A549 (cell line): ENCODE measurements around the gene FAM118A. TPM values are rescaled to one million over a fixed set of nuclear protein-coding genes. Genes with fewer than 3 reads are reported as not detected.

Experiments
- ATAC-seq, 2 experiments: fragments of 200-7000 bp in 1 of 2; fragments of >200 bp in 1 of 2; cut with Nextera tagmentation in 1 of 2; cut with Tn5 transposase in 1 of 2; 3 replicates each; pipeline versions ENCODE4 v1.8.0 to v1.9.1; 2018 to 2020; ENCODE audit warnings: mild to moderate bottlenecking in 1 of 2, moderate library complexity in 1 of 2
- CTCF ChIA-PET: fragments of 300-600 bp; sonication (Branson Sonifier 250); formaldehyde crosslinking; extraction: SDS; loops from one replicate; lab custom pipeline; 2021; ENCODE audit warnings: antibody characterized with exemption, inconsistent platforms; lab: Yijun Ruan, JAX
- POLR2A ChIA-PET: fragments of 350-600 bp; formaldehyde crosslinking; extraction: SDS; loops from one replicate; lab custom pipeline; 2021; ENCODE audit warnings: antibody characterized with exemption, inconsistent platforms; lab: Yijun Ruan, JAX
- DNase-seq, 2 experiments: peaks; one replicate each; pipeline versions ENCODE4 v3.0.0 to v3.0.0-alpha.2; 2011 to 2016; ENCODE audit warnings: low read depth in 1 of 2, low spot score in 1 of 2
- FAIRE-seq: peaks from 2 replicates; lab custom pipeline; 2011; peaks lifted over from hg19 to GRCh38; lab: Jason Lieb, UNC
- H3K27ac ChIP-seq, 2 experiments: fragments of >200 bp; sonication (Bioruptor Twin); formaldehyde crosslinking; 3 replicates each; pipeline ENCODE4 v1.5.1; 2016 to 2017
- H3K4me1 ChIP-seq: fragments of >200 bp; sonication (Bioruptor Twin); formaldehyde crosslinking; 3 replicates; pipeline ENCODE4 v1.6.1; 2016
- H3K4me2 ChIP-seq: fragments of >200 bp; sonication (Bioruptor Twin); formaldehyde crosslinking; 3 replicates; pipeline ENCODE4 v1.6.1; 2016
- H3K4me3 ChIP-seq: fragments of >200 bp; sonication (Bioruptor Twin); formaldehyde crosslinking; 3 replicates; pipeline ENCODE4 v1.5.1; 2016
- H3K9me3 ChIP-seq: fragments of >200 bp; sonication (Bioruptor Twin); formaldehyde crosslinking; 3 replicates; pipeline ENCODE4 v1.6.1; 2016
- CBX2 ChIP-seq: fragments of 200-600 bp; sonication (generic); IDR thresholded peaks from 2 replicates; pipeline ENCODE4 v1.6.1; 2016; ENCODE audit warnings: low read depth, mild to moderate bottlenecking, borderline replicate concordance
- CEBPB ChIP-seq, 2 experiments: fragments of >200 bp in 1 of 2; sonication (Bioruptor Twin) in 1 of 2; formaldehyde crosslinking in 1 of 2; IDR thresholded peaks; 2 replicates each; pipeline ENCODE4 v1.6.1; 2012 to 2016
- CHD2 ChIP-seq: fragments of 150-350 bp; IDR thresholded peaks from 2 replicates; pipeline ENCODE4 v1.6.1; 2014; ENCODE audit warnings: low read length; ENCODE audit not compliant: partially characterized antibody
- CHD4 ChIP-seq: fragments of 200-600 bp; sonication (generic); IDR thresholded peaks from 2 replicates; pipeline ENCODE4 v1.6.1; 2016; ENCODE audit warnings: antibody characterized with exemption, mild to moderate bottlenecking, borderline replicate concordance
- EHMT2 ChIP-seq: fragments of 200-600 bp; sonication (generic); IDR thresholded peaks from 2 replicates; pipeline ENCODE4 v1.6.1; 2016; ENCODE audit warnings: antibody characterized with exemption, low read depth, mild to moderate bottlenecking, moderate library complexity
- EP300 ChIP-seq, 2 experiments: fragments of >200 bp; sonication (Bioruptor Twin); formaldehyde crosslinking; IDR thresholded peaks; 2 replicates in 1 of 2; 3 replicates in 1 of 2; pipeline ENCODE4 v1.6.1; 2016 to 2017
- HDAC2 ChIP-seq: fragments of 200-600 bp; sonication (generic); IDR thresholded peaks from 2 replicates; pipeline ENCODE4 v1.6.1; 2016
- HOXB13 ChIP-seq: fragments of 250-450 bp; sonication (Bioruptor Pico); IDR thresholded peaks from 2 replicates; pipeline ENCODE4 v1.5.0; 2020; ENCODE audit warnings: low read depth, mild to moderate bottlenecking, moderate library complexity
- JUNB ChIP-seq: fragments of >200 bp; sonication (Bioruptor Twin); formaldehyde crosslinking; IDR thresholded peaks from 2 replicates; pipeline ENCODE4 v1.6.1; 2016
- MAFK ChIP-seq: fragments of 450-650 bp; IDR thresholded peaks from 2 replicates; pipeline ENCODE4 v1.6.1; 2014; ENCODE audit not compliant: partially characterized antibody
- NFE2L2 ChIP-seq: fragments of 150-350 bp; conservative IDR thresholded peaks from 2 replicates; pipeline ENCODE4 v1.6.1; 2014; ENCODE audit warnings: low read length
- NPAS2 ChIP-seq: fragments of 250-450 bp; sonication (Bioruptor Pico); IDR thresholded peaks from 2 replicates; pipeline ENCODE4 v1.8.0; 2022; ENCODE audit warnings: mild to moderate bottlenecking, moderate library complexity, borderline replicate concordance
- NR3C1 ChIP-seq: fragments of >200 bp; sonication (Bioruptor Twin); formaldehyde crosslinking; IDR thresholded peaks from 3 replicates; pipeline ENCODE4 v1.6.1; 2017
- POLR2A ChIP-seq: IDR thresholded peaks from 2 replicates; pipeline ENCODE4 v1.6.1; 2012; ENCODE audit warnings: mild to moderate bottlenecking, low read length
- POLR2AphosphoS2 ChIP-seq: conservative IDR thresholded peaks from 2 replicates; pipeline ENCODE4 v1.6.1; 2012; ENCODE audit warnings: low read length, improper control_type of control experiment, inconsistent platforms
- RAD21 ChIP-seq, 2 experiments: fragments of >200 bp in 1 of 2; sonication (Bioruptor Twin) in 1 of 2; formaldehyde crosslinking in 1 of 2; IDR thresholded peaks in 1 of 2; conservative IDR thresholded peaks in 1 of 2; 2 replicates in 1 of 2; 3 replicates in 1 of 2; pipeline ENCODE4 v1.6.1; 2012 to 2018; ENCODE audit warnings: inconsistent platforms in 1 of 2
- RFX5 ChIP-seq: fragments of 450-650 bp; IDR thresholded peaks from 2 replicates; pipeline ENCODE4 v1.7.1; 2014; ENCODE audit warnings: antibody characterized with exemption, mild to moderate bottlenecking, moderate library complexity
- RNF2 ChIP-seq: fragments of 200-600 bp; sonication (generic); IDR thresholded peaks from 2 replicates; pipeline ENCODE4 v1.6.1; 2016; ENCODE audit warnings: low read depth, mild to moderate bottlenecking, antibody characterized with exemption, moderate library complexity, borderline replicate concordance
- ZFP36 ChIP-seq: fragments of 450-650 bp; IDR thresholded peaks from 2 replicates; pipeline ENCODE4 v1.6.1; 2014; ENCODE audit warnings: borderline replicate concordance; ENCODE audit not compliant: partially characterized antibody
- ZSCAN20 ChIP-seq: fragments of 250-450 bp; sonication (Bioruptor Pico); IDR thresholded peaks from 2 replicates; pipeline ENCODE4 v1.8.0; 2022; ENCODE audit warnings: mild to moderate bottlenecking, moderate library complexity
- WGBS: methylation state at CpG from one replicate; pipeline ENCODE4 v1.1.6; 2017; ENCODE audit errors: missing lambda C conversion rate; 5-methylcytosine and 5-hydroxymethylcytosine counted together
- polyA plus RNA-seq, 4 experiments: library from polyadenylated mRNA; depleted of rRNA in 3 of 4; stranded (reverse); fragments of >200 nt; fragmentation: RNase III in 1 of 4; extraction: RNeasy Plus Mini Kit Qiagen cat#74134 plus additional on column Dnase treatment in 1 of 4; gene quantifications; 2 replicates in 3 of 4; 3 replicates in 1 of 4; pipeline ENCODE4 v1.2.3, GENCODE V29; 2011 to 2017
- TF ChIP-seq, protein P1 (sequence below): fragments of 450-650 bp; IDR thresholded peaks from 2 replicates; pipeline ENCODE4 v1.6.1; 2014; ENCODE audit warnings: antibody characterized with exemption
- TF ChIP-seq, protein P2 (sequence below): fragments of >200 bp; sonication (Bioruptor Twin); formaldehyde crosslinking; IDR thresholded peaks from 3 replicates; pipeline ENCODE4 v1.5.1; 2016
- TF ChIP-seq, protein P3 (sequence below): fragments of 150-350 bp; IDR thresholded peaks from 2 replicates; pipeline ENCODE4 v1.6.1; 2014; ENCODE audit warnings: low read depth, mild to moderate bottlenecking, low read length
- TF ChIP-seq, protein P4 (sequence below): fragments of 200-600 bp; sonication (generic); IDR thresholded peaks from 2 replicates; pipeline ENCODE4 v1.6.1; 2016; ENCODE audit warnings: antibody characterized with exemption, mild to moderate bottlenecking, moderate library complexity
- TF ChIP-seq, protein P5 (sequence below): IDR thresholded peaks from 2 replicates; pipeline ENCODE4 v1.6.1; 2012

The FAM118A gene
- polyA plus RNA-seq, 2 of the 4 experiments (the other 2 are of a cell fraction) = 16.8 to 18.1 TPM

DNA sequence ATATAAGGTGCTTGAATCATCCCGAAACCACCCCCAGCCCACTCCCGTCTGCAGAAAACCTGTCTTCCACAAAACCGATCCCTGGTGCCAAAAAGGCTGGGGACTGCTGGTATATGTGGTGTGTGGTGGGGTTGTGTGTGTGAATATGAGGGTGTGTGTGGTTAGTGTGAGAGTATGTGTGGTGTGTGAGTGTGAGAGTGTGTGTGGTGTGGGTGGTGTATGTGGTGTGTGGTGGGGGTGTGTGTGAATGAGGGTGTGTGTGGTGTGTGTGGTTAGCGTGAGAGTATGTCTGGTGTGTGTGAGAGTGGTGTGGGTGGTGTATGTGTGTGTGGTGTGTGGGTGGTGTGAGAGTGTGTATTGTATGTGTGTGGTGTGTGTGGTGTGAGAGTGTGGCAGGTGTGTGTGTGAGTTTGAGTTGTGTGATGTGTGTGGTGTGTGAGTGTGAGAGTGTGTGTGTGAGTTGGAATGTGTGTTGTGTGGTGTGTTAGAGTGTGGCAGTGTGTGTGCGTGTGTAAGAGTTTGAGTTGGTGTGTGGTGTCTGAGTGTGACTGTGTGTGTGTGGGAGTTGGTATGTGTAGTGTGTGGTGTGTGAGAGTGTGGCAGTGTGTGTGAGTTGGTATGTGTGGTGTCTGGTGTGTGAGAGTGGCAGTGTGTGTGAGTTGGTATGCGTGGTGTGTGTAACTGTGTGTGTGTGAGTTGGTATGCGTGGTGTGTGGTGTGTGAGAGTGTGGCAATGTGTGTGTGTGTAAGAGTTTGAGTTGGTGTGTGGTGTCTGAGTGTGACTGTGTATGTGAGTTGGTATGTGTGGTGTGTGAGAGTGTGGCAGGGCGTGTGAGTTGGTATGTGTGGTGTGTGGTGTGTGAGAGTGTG, 18.4 kb upstream of the FAM118A start (continued):
- TF ChIP-seq RAD21 (conservative IDR thresholded peaks at IDR 0.05 in 1 of 2, IDR thresholded peaks at IDR 0.05 in 1 of 2) (no peak), NR3C1 (no peak), CHD2 (no peak)

DNA sequence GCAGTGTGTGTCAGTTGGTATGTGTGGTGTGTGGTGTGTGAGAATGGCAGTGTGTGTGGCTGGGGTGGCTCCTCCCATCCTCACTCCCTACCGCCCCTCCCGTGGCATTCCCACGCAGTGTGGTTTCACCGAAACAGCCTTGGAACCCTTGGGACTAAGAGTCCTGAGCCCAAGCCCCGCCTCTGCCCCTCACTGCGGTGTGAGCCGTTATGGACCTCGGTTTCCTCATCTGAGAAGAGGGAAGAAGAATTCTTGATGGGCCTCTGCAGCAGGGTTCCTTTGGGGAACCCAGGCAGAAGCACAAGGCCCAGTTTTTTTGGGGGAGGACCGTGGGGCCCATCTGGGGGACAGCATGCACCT, 17.8 kb upstream of the FAM118A start:
- Histone ChIP-seq H3K4me2 (no peak overlapping the region), H3K9me3 (no peaks in the 10 kb centered on the region), H3K4me1 (no peaks in the 10 kb centered on the region), H3K27ac (no peak overlapping the region), H3K4me3 (no peak overlapping the region)
- ChIA-PET POLR2A (no interaction called here), CTCF (no interaction called here)
- 84% methylated on average over 6 of the region's 9 CpGs for WGBS
- ATAC-seq (no peak), DNase-seq (no peak), FAIRE-seq (no peak)
- TF ChIP-seq, protein P1, sequence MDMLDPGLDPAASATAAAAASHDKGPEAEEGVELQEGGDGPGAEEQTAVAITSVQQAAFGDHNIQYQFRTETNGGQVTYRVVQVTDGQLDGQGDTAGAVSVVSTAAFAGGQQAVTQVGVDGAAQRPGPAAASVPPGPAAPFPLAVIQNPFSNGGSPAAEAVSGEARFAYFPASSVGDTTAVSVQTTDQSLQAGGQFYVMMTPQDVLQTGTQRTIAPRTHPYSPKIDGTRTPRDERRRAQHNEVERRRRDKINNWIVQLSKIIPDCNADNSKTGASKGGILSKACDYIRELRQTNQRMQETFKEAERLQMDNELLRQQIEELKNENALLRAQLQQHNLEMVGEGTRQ = no peak
- TF ChIP-seq ZSCAN20 (CRISPR knock-in tag) (no peak), RFX5 (no peak), EP300 (IDR thresholded peaks at IDR 0.05) (no peak), HDAC2 (no peak), HOXB13 (CRISPR knock-in tag) (no peak), MAFK (no peak), NPAS2 (CRISPR knock-in tag) (no peak)
- TF ChIP-seq, protein P2, sequence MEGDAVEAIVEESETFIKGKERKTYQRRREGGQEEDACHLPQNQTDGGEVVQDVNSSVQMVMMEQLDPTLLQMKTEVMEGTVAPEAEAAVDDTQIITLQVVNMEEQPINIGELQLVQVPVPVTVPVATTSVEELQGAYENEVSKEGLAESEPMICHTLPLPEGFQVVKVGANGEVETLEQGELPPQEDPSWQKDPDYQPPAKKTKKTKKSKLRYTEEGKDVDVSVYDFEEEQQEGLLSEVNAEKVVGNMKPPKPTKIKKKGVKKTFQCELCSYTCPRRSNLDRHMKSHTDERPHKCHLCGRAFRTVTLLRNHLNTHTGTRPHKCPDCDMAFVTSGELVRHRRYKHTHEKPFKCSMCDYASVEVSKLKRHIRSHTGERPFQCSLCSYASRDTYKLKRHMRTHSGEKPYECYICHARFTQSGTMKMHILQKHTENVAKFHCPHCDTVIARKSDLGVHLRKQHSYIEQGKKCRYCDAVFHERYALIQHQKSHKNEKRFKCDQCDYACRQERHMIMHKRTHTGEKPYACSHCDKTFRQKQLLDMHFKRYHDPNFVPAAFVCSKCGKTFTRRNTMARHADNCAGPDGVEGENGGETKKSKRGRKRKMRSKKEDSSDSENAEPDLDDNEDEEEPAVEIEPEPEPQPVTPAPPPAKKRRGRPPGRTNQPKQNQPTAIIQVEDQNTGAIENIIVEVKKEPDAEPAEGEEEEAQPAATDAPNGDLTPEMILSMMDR = no peak
- TF ChIP-seq, protein P3, sequence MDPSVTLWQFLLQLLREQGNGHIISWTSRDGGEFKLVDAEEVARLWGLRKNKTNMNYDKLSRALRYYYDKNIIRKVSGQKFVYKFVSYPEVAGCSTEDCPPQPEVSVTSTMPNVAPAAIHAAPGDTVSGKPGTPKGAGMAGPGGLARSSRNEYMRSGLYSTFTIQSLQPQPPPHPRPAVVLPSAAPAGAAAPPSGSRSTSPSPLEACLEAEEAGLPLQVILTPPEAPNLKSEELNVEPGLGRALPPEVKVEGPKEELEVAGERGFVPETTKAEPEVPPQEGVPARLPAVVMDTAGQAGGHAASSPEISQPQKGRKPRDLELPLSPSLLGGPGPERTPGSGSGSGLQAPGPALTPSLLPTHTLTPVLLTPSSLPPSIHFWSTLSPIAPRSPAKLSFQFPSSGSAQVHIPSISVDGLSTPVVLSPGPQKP = no peak

DNA sequence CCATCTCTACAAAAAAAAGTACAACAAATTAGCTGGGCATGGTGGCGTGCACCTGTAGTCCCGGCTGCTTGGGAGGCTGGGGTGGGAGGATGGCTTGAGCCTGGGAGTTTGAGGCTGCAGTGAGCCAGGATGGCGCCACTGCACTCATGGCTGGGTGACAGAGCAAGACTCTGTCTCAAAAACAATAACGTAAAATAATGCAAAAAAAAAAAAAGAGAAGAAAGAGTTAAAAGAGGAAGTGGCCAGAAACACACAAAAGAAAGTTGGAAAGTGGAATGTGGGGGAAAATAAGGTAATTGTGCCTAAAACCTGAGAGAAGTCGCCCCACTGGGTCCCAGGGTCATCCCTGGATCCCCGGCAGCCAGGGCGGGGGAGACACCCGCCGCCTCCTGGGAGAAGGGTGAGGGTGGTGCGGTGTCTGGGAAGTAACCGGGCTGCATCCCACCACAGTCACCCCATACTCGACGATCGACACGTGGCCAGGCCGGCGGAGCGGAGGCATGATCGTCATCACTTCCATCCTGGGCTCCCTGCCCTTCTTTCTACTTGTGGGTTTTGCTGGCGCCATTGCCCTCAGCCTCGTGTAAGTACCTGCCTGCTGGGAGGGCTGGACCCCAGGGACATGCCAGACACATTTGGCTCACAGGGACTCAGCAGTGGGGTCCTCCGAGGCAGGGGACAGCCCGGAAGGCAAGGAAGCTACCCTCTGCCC, 16.8 kb upstream of the FAM118A start:
- H3K9me3 ChIP-seq = no peaks in the 10 kb centered on the region
- no peak overlapping the region for H3K4me2 ChIP-seq
- no peak for FAIRE-seq
- no peak for DNase-seq
- no peak for ATAC-seq
- no peak overlapping the region for H3K27ac ChIP-seq
- WGBS = 82% methylated on average over 21 of the region's 23 CpGs
- POLR2A ChIA-PET = no interaction called here
- TF ChIP-seq, protein P4, sequence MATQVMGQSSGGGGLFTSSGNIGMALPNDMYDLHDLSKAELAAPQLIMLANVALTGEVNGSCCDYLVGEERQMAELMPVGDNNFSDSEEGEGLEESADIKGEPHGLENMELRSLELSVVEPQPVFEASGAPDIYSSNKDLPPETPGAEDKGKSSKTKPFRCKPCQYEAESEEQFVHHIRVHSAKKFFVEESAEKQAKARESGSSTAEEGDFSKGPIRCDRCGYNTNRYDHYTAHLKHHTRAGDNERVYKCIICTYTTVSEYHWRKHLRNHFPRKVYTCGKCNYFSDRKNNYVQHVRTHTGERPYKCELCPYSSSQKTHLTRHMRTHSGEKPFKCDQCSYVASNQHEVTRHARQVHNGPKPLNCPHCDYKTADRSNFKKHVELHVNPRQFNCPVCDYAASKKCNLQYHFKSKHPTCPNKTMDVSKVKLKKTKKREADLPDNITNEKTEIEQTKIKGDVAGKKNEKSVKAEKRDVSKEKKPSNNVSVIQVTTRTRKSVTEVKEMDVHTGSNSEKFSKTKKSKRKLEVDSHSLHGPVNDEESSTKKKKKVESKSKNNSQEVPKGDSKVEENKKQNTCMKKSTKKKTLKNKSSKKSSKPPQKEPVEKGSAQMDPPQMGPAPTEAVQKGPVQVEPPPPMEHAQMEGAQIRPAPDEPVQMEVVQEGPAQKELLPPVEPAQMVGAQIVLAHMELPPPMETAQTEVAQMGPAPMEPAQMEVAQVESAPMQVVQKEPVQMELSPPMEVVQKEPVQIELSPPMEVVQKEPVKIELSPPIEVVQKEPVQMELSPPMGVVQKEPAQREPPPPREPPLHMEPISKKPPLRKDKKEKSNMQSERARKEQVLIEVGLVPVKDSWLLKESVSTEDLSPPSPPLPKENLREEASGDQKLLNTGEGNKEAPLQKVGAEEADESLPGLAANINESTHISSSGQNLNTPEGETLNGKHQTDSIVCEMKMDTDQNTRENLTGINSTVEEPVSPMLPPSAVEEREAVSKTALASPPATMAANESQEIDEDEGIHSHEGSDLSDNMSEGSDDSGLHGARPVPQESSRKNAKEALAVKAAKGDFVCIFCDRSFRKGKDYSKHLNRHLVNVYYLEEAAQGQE = no peak
- TF ChIP-seq JUNB (no peak), POLR2AphosphoS2 (no peak), CHD4 (no peak), CBX2 (no peak), NFE2L2 (no peak), HOXB13 (CRISPR knock-in tag) (no peak), POLR2A (no peak), EHMT2 (no peak), ZFP36 (no peak), RAD21 (conservative IDR thresholded peaks at IDR 0.05 in 1 of 2, IDR thresholded peaks at IDR 0.05 in 1 of 2) (no peak), CEBPB (IDR thresholded peaks at IDR 0.05) (no peak), RNF2 (no peak)
- TF ChIP-seq, protein P5, sequence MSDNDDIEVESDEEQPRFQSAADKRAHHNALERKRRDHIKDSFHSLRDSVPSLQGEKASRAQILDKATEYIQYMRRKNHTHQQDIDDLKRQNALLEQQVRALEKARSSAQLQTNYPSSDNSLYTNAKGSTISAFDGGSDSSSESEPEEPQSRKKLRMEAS = no peak
- TF ChIP-seq, protein P1 = no peak
- H3K4me3 ChIP-seq = no peak overlapping the region
- CTCF ChIA-PET = no interaction called here
- no peaks in the 10 kb centered on the region for H3K4me1 ChIP-seq
